ENCODE data around the gene CNTN4. TPM values are rescaled to one million over a fixed set of nuclear protein-coding genes. Genes with fewer than 3 reads are reported as not detected.

Gene CNTN4
- total RNA-seq, 1 experiment from 2014 or later, result 2.9 TPM

DNA sequence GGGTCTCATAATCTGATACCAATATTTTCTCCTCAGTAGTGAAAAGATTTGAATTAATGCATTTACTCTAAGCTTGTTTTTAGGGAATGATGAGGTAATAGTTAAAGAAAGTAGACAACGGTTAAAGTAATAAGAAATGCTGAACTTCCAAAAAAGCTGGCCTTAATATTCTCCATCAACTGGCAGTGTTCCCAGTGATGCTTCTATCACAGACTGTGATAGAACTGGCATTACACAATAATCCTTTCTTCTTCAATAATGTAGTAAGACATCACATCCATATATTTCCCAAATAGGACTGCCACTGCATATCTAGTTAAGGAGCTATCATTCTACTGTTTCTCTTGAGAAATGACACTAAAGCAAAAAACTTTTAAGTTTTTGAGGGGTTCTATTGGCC, 822.8 kb downstream of the CNTN4 start:
- no peaks in the 10 kb centered on the region for H3K4me1 Mint-ChIP-seq (ENCODE audit: low read depth, unreplicated experiment)
- no peaks in the 10 kb centered on the region for H3K27me3 Mint-ChIP-seq (ENCODE audit: unreplicated experiment)

DNA sequence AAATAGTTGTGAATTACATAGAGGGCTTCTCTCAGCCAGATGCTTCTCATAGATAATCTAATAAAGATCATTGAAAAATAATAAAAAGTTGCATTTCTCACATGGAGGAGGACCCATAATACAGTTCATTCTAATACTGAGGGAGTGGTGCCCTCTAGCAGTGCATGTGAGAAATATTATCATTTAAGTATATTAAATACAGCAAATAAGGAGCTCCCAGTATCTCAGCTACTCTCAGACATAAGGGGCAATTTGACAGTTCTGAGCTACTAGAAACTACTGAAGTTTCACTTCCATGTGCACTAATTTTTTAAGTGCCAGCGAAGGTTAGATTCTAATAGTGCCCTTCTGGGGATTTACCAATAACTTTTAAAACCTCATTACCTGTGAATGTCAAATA, 823.2 kb downstream of the CNTN4 start:
- Mint-ChIP-seq H3K4me3 (ENCODE audit: low read depth, unreplicated experiment) (no peak overlapping the region), H3K27ac (ENCODE audit: unreplicated experiment) (no peak overlapping the region), H3K36me3 (ENCODE audit: insufficient read depth, unreplicated experiment) (no peaks in the 10 kb centered on the region), H3K4me1 (ENCODE audit: low read depth, unreplicated experiment) (no peaks in the 10 kb centered on the region), H3K27me3 (ENCODE audit: unreplicated experiment) (no peaks in the 10 kb centered on the region), H3K9me3 (ENCODE audit: low read depth, unreplicated experiment) (peaks cover 3% of the 10 kb centered on the region)
- CTCF ChIA-PET, result interaction anchor here (0.6 to 1.1 kb wide), 5 partner anchors 93 to 1453 kb away, joined by 3 to 6 read pairs (median 4); no protein-coding TSS in a partner anchor
- intact Hi-C loops (cut with micrococcal nuclease; ENCODE audit: unreplicated experiment), result loop anchor here (1.0 to 2.0 kb wide), 2 partner anchors 93 to 157 kb away; no protein-coding TSS in a partner anchor
- TF ChIP-seq, protein P1, sequence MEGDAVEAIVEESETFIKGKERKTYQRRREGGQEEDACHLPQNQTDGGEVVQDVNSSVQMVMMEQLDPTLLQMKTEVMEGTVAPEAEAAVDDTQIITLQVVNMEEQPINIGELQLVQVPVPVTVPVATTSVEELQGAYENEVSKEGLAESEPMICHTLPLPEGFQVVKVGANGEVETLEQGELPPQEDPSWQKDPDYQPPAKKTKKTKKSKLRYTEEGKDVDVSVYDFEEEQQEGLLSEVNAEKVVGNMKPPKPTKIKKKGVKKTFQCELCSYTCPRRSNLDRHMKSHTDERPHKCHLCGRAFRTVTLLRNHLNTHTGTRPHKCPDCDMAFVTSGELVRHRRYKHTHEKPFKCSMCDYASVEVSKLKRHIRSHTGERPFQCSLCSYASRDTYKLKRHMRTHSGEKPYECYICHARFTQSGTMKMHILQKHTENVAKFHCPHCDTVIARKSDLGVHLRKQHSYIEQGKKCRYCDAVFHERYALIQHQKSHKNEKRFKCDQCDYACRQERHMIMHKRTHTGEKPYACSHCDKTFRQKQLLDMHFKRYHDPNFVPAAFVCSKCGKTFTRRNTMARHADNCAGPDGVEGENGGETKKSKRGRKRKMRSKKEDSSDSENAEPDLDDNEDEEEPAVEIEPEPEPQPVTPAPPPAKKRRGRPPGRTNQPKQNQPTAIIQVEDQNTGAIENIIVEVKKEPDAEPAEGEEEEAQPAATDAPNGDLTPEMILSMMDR (IDR thresholded peaks at IDR 0.05; ENCODE audit: unreplicated experiment), result no peak
- peak; percentile 12 for DNase-seq
- BruUV-seq (replicated peaks), result no TSS peak

More for the DNA sequence above, 822.8 kb downstream of the CNTN4 start:
- peaks cover 3% of the 10 kb centered on the region for H3K9me3 Mint-ChIP-seq (ENCODE audit: low read depth, unreplicated experiment)
- BruUV-seq (replicated peaks), result no TSS peak
- intact Hi-C loops (cut with micrococcal nuclease; ENCODE audit: unreplicated experiment), result no loop called here
- H3K4me3 Mint-ChIP-seq (ENCODE audit: low read depth, unreplicated experiment), result no peak overlapping the region
- CTCF ChIA-PET, result interaction anchor here (0.8 kb wide), 1 partner anchor 156 kb away, joined by 3 read pairs; no protein-coding TSS in a partner anchor
- no peaks in the 10 kb centered on the region for H3K36me3 Mint-ChIP-seq (ENCODE audit: insufficient read depth, unreplicated experiment)
- no peak overlapping the region for H3K27ac Mint-ChIP-seq (ENCODE audit: unreplicated experiment)
- no peak for DNase-seq
- TF ChIP-seq, protein P1 (IDR thresholded peaks at IDR 0.05; ENCODE audit: unreplicated experiment), result no peak

DNA sequence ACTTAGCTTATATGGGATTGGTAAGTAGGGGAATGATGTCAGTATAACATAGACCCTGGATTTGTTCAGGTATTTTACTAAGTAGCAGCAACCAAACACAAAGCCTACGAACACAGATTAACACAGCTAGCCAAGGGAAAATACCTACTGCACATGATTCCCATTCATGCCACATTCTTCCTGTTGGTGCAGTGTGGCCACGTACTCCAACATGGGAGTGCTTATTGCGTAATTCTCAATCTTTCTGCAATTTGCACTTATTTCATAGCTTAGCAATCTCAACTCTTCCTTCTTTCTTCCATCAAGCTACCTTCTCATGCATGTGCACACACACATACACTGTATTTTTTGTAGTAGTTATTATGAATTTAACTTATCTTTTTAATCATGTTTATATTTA, 824.7 kb downstream of the CNTN4 start:
- Mint-ChIP-seq H3K4me1 (ENCODE audit: low read depth, unreplicated experiment) (no peaks in the 10 kb centered on the region), H3K27me3 (ENCODE audit: unreplicated experiment) (no peaks in the 10 kb centered on the region), H3K4me3 (ENCODE audit: low read depth, unreplicated experiment) (no peak overlapping the region), H3K36me3 (ENCODE audit: insufficient read depth, unreplicated experiment) (no peaks in the 10 kb centered on the region), H3K9me3 (ENCODE audit: low read depth, unreplicated experiment) (no peaks in the 10 kb centered on the region), H3K27ac (ENCODE audit: unreplicated experiment) (no peak overlapping the region)
- peak; percentile 11 for DNase-seq
- CTCF ChIA-PET, result no interaction called here
- no TSS peak for BruUV-seq (replicated peaks)
- TF ChIP-seq, protein P1 (IDR thresholded peaks at IDR 0.05; ENCODE audit: unreplicated experiment), result no peak
- intact Hi-C loops (cut with micrococcal nuclease; ENCODE audit: unreplicated experiment), result loop anchor here (2.0 kb wide), 1 partner anchor 91 kb away; no protein-coding TSS in a partner anchor

DNA sequence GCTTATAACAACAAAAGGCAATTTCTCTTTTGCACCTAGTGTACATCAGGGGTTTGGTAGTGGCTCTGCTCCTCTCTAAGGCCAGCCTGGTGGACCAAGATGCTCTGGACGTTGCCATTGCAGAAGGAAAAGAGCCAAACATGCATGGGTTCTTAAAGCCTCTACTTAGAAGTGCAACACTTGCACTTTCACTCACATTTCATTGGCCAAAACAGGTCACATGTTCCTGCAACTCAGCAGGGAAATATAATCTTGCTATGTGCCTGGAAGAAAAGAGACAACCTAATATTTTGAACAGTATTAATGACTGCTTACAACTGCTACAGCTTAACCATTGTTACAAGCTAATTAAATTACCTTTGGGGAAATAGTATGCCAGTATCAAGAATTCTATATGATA, 828.6 kb downstream of the CNTN4 start:
- TF ChIP-seq, protein P1 (IDR thresholded peaks at IDR 0.05; ENCODE audit: unreplicated experiment), result no peak
- intact Hi-C loops (cut with micrococcal nuclease; ENCODE audit: unreplicated experiment), result no loop called here

More for the DNA sequence above, 828.6 kb downstream of the CNTN4 start:
- no peak overlapping the region for H3K27ac Mint-ChIP-seq (ENCODE audit: unreplicated experiment)
- CTCF ChIA-PET, result no interaction called here
- H3K4me3 Mint-ChIP-seq (ENCODE audit: low read depth, unreplicated experiment), result no peak overlapping the region
- H3K36me3 Mint-ChIP-seq (ENCODE audit: insufficient read depth, unreplicated experiment), result no peaks in the 10 kb centered on the region
- H3K4me1 Mint-ChIP-seq (ENCODE audit: low read depth, unreplicated experiment), result no peaks in the 10 kb centered on the region
- H3K9me3 Mint-ChIP-seq (ENCODE audit: low read depth, unreplicated experiment), result peaks cover 7% of the 10 kb centered on the region
- no peak for DNase-seq
- no peaks in the 10 kb centered on the region for H3K27me3 Mint-ChIP-seq (ENCODE audit: unreplicated experiment)
- BruUV-seq (replicated peaks), result no TSS peak
